HCT116 (cell line): Measurements from ENCODE around the gene FGB. TPM values are rescaled to one million over a fixed set of nuclear protein-coding genes. Genes with fewer than 3 reads are reported as not detected.

Experiments
- ATAC-seq: fragments of 200-7000 bp; cut with Tn5 transposase; 2 replicates; pipeline ENCODE4 v1.9.1; 2020; ENCODE audit warnings: mild to moderate bottlenecking, moderate library complexity
- BruUV-seq: library from RNA; stranded (reverse); fragments of 400-500 nt; replicated peaks from 2 replicates; lab custom pipeline; 2021; lab: Mats Ljungman, UMichigan
- CTCF ChIA-PET: fragments of 300-600 bp; sonication (Branson Sonifier 250); formaldehyde crosslinking; loops from one replicate; lab custom pipeline; 2021; ENCODE audit warnings: antibody characterized with exemption; lab: Charles Lee
- POLR2A ChIA-PET: fragments of 300-600, 350-600 bp; sonication (Branson Sonifier 250); formaldehyde crosslinking; loops from one replicate; lab custom pipeline; 2021; ENCODE audit warnings: antibody characterized with exemption; lab: Charles Lee
- RAD21 ChIA-PET, 2 experiments: fragments of 300-600 bp; sonication (Branson Sonifier 250); formaldehyde crosslinking; loops; one replicate each; lab custom pipeline; 2023; ENCODE audit warnings: low total read pairs in 2 of 2; ENCODE audit not compliant: uncharacterized antibody in 2 of 2, unreplicated experiment in 2 of 2, low non-redundant PET in 1 of 2; lab: Charles Lee
- DNase-seq: peaks from one replicate; pipeline ENCODE4 v3.0.0-alpha.2; 2010; ENCODE audit warnings: low read depth, low spot score
- H2AFZ ChIP-seq: fragments of 200-600 bp; shearing (Covaris generic), sonication (generic); 2 replicates; pipeline ENCODE4 v1.6.1; 2017; ENCODE audit warnings: low read depth, mixed run types, mixed read lengths, antibody characterized with exemption, low read length; ENCODE audit not compliant: poor library complexity, severe bottlenecking
- H3K27ac ChIP-seq: 2 replicates; pipeline ENCODE4 v1.5.1; 2012; ENCODE audit warnings: low read depth, low read length
- H3K27me3 ChIP-seq: fragments of 200-600 bp; sonication (generic); 2 replicates; pipeline ENCODE4 v1.6.1; 2016; ENCODE audit warnings: mixed run types, low read length, mixed read lengths; ENCODE audit not compliant: insufficient read depth
- H3K36me3 ChIP-seq, 2 experiments: fragments of 200-500 bp in 1 of 2; fragments of 200-600 bp in 1 of 2; sonication (Bioruptor generic) in 1 of 2; sonication (generic) in 1 of 2; 2 replicates each; pipeline versions ENCODE4 v1.5.1 to v1.6.1; 2014 to 2016; ENCODE audit warnings: low read length in 2 of 2, inconsistent platforms in 1 of 2, mixed read lengths in 1 of 2, mixed run types in 1 of 2; ENCODE audit not compliant: insufficient read depth in 2 of 2, control insufficient read depth in 1 of 2
- H3K4me1 ChIP-seq, 2 experiments: fragments of 200-600 bp in 1 of 2; sonication (generic) in 1 of 2; 2 replicates each; pipeline versions ENCODE4 v1.5.1 to v1.6.1; 2012 to 2017; ENCODE audit warnings: low read length in 2 of 2, inconsistent platforms in 1 of 2, mild to moderate bottlenecking in 1 of 2, mixed read lengths in 1 of 2, mixed run types in 1 of 2, moderate library complexity in 1 of 2; ENCODE audit not compliant: insufficient read depth in 2 of 2, control insufficient read depth in 1 of 2
- H3K4me2 ChIP-seq: fragments of 200-600 bp; sonication (generic); 2 replicates; pipeline ENCODE4 v1.6.1; 2017; ENCODE audit warnings: mixed run types, low read length, mixed read lengths
- H3K4me3 ChIP-seq, 2 experiments: fragments of 200-600 bp in 1 of 2; sonication (generic) in 1 of 2; replicated peaks in 1 of 2; 2 replicates each; pipeline ENCODE4 v1.5.1; 2011 to 2016; ENCODE audit warnings: low read length in 2 of 2, control low read depth in 1 of 2, low read depth in 1 of 2, mild to moderate bottlenecking in 1 of 2, mixed read lengths in 1 of 2, mixed run types in 1 of 2
- H3K79me2 ChIP-seq: fragments of 200-600 bp; sonication (generic); 2 replicates; pipeline ENCODE4 v1.6.1; 2017; ENCODE audit warnings: mild to moderate bottlenecking, mixed run types, low read length, moderate library complexity, mixed read lengths; ENCODE audit not compliant: insufficient read depth
- H3K9ac ChIP-seq: fragments of 200-600 bp; sonication (generic); 2 replicates; pipeline ENCODE4 v1.6.1; 2016; ENCODE audit warnings: low read length, mixed read lengths
- H3K9me2 ChIP-seq: fragments of 200-600 bp; sonication (generic), shearing (Covaris generic); 2 replicates; pipeline ENCODE4 v1.6.1; 2017; ENCODE audit warnings: mixed run types, mild to moderate bottlenecking, moderate library complexity; ENCODE audit not compliant: insufficient read depth
- H3K9me3 ChIP-seq, 2 experiments: fragments of 200-500 bp in 1 of 2; fragments of 200-600 bp in 1 of 2; sonication (Bioruptor generic) in 1 of 2; sonication (generic) in 1 of 2; 2 replicates each; pipeline ENCODE4 v1.6.1; 2014 to 2017; ENCODE audit warnings: low read length in 2 of 2, mixed read lengths in 2 of 2, inconsistent platforms in 1 of 2, low read depth in 1 of 2, mild to moderate bottlenecking in 1 of 2, mixed run types in 1 of 2, moderate library complexity in 1 of 2; ENCODE audit not compliant: control insufficient read depth in 1 of 2, insufficient read depth in 1 of 2
- H4K20me1 ChIP-seq: fragments of 200-600 bp; sonication (generic), shearing (Covaris generic); 2 replicates; pipeline ENCODE4 v1.6.1; 2017; ENCODE audit warnings: mixed run types, mild to moderate bottlenecking, moderate library complexity; ENCODE audit not compliant: insufficient read depth
- ATF3 ChIP-seq: IDR thresholded peaks from 2 replicates; pipeline ENCODE4 v1.6.1; 2012
- CBX3 ChIP-seq: IDR thresholded peaks from 2 replicates; pipeline ENCODE4 v1.6.1; 2012; ENCODE audit warnings: low read depth
- CEBPB ChIP-seq: IDR thresholded peaks from 2 replicates; pipeline ENCODE4 v1.6.1; 2012; ENCODE audit warnings: low read depth
- EGR1 ChIP-seq: IDR thresholded peaks from 2 replicates; pipeline ENCODE4 v1.6.1; 2012; ENCODE audit warnings: low read depth
- ELF1 ChIP-seq: IDR thresholded peaks from 2 replicates; pipeline ENCODE4 v1.6.1; 2012; ENCODE audit warnings: low read depth, borderline replicate concordance
- EZH2 ChIP-seq: fragments of 200-600 bp; sonication (generic); IDR thresholded peaks from 2 replicates; pipeline ENCODE4 v1.6.1; 2017; ENCODE audit warnings: antibody characterized with exemption, mixed run types
- FOSL1 ChIP-seq: IDR thresholded peaks from 2 replicates; pipeline ENCODE4 v1.6.1; 2012; ENCODE audit warnings: low read depth
- JUND ChIP-seq: IDR thresholded peaks from 2 replicates; pipeline ENCODE4 v1.6.1; 2012
- MAX ChIP-seq: IDR thresholded peaks from 2 replicates; pipeline ENCODE4 v1.6.1; 2012
- POLR2A ChIP-seq: IDR thresholded peaks from 2 replicates; pipeline ENCODE4 v1.7.0; 2011; ENCODE audit warnings: borderline replicate concordance; ENCODE audit not compliant: insufficient read depth, insufficient read length; ENCODE audit errors: extremely low read depth
- POLR2AphosphoS5 ChIP-seq: IDR thresholded peaks from 2 replicates; pipeline ENCODE4 v1.6.1; 2011; ENCODE audit warnings: mild to moderate bottlenecking, low read depth, low read length, moderate library complexity
- RAD21 ChIP-seq: IDR thresholded peaks from 2 replicates; pipeline ENCODE4 v1.6.1; 2012; ENCODE audit warnings: low read depth, mild to moderate bottlenecking
- REST ChIP-seq: IDR thresholded peaks from 2 replicates; pipeline ENCODE4 v1.6.1; 2012; ENCODE audit warnings: low read depth
- SIN3A ChIP-seq: IDR thresholded peaks from 2 replicates; pipeline ENCODE4 v1.6.1; 2012; ENCODE audit warnings: low read depth
- SP1 ChIP-seq: IDR thresholded peaks from 2 replicates; pipeline ENCODE4 v1.6.1; 2012; ENCODE audit warnings: low read depth
- TCF7L2 ChIP-seq: IDR thresholded peaks from 2 replicates; pipeline ENCODE4 v1.7.0; 2011; ENCODE audit warnings: borderline replicate concordance, inconsistent platforms; ENCODE audit not compliant: insufficient read depth, insufficient read length; ENCODE audit errors: extremely low read depth
- YY1 ChIP-seq: IDR thresholded peaks from 2 replicates; pipeline ENCODE4 v1.6.1; 2011; ENCODE audit warnings: low read length, low read depth, moderate library complexity, mild to moderate bottlenecking; ENCODE audit not compliant: insufficient replicate concordance; ENCODE audit errors: extremely low read depth
- ZFX ChIP-seq: fragments of 450-650 bp; IDR thresholded peaks from 2 replicates; pipeline ENCODE4 v1.6.1; 2017
- intact Hi-C: fragments of 100-400 bp; cut with micrococcal nuclease; formaldehyde crosslinking; loops from 2 replicates; pipeline ENCODE4 v1.10.0; 2022
- total RNA-seq: library from RNA; stranded (reverse); gene quantifications from one replicate; pipeline ENCODE4 v1.2.1, GENCODE V29; 2021; ENCODE audit not compliant: unreplicated experiment
- TF ChIP-seq, protein P1 (sequence below), 3 experiments: fragments of 200-600 bp in 1 of 3; sonication (generic) in 1 of 3; IDR thresholded peaks in 2 of 3; conservative IDR thresholded peaks in 1 of 3; 2 replicates each; pipeline ENCODE4 v1.5.1; 2012 to 2017; ENCODE audit warnings: low read depth in 2 of 3, low read length in 2 of 3, antibody characterized with exemption in 1 of 3, borderline replicate concordance in 1 of 3, control low read depth in 1 of 3, mild to moderate bottlenecking in 1 of 3, mixed read lengths in 1 of 3, mixed run types in 1 of 3, moderate library complexity in 1 of 3; ENCODE audit not compliant: insufficient read depth in 1 of 3

The FGB gene
- total RNA-seq, 1 experiment from 2014 or later = 2.0 TPM

GRCh38 chr4:154569028-154569427 is 6.2 kb downstream of the FGB start:
- Histone ChIP-seq H3K79me2 (no peaks in the 10 kb centered on the region), H3K4me1 (no peaks in the 10 kb centered on the region), H3K9ac (no peak overlapping the region), H3K27me3 (no peaks in the 10 kb centered on the region), H3K9me3 (no peaks in the 10 kb centered on the region), H3K9me2 (no peaks in the 10 kb centered on the region), H4K20me1 (no peaks in the 10 kb centered on the region), H3K36me3 (no peaks in the 10 kb centered on the region), H3K4me3 (no peak overlapping the region), H3K4me2 (no peak overlapping the region), H3K27ac (no peak overlapping the region), H2AFZ (no peak overlapping the region)
- no peak for ATAC-seq
- DNase-seq = no peak
- BruUV-seq = no TSS peak
- POLR2A ChIA-PET = no interaction called here
- CTCF ChIA-PET = no interaction called here
- no peak for TF ChIP-seq JUND
- TF ChIP-seq EZH2 = no peak
- no peak for TF ChIP-seq EGR1
- TF ChIP-seq FOSL1 = no peak
- TF ChIP-seq RAD21 = no peak
- no peak for TF ChIP-seq MAX
- no peak for TF ChIP-seq TCF7L2
- no peak for TF ChIP-seq ZFX
- TF ChIP-seq, protein P1, sequence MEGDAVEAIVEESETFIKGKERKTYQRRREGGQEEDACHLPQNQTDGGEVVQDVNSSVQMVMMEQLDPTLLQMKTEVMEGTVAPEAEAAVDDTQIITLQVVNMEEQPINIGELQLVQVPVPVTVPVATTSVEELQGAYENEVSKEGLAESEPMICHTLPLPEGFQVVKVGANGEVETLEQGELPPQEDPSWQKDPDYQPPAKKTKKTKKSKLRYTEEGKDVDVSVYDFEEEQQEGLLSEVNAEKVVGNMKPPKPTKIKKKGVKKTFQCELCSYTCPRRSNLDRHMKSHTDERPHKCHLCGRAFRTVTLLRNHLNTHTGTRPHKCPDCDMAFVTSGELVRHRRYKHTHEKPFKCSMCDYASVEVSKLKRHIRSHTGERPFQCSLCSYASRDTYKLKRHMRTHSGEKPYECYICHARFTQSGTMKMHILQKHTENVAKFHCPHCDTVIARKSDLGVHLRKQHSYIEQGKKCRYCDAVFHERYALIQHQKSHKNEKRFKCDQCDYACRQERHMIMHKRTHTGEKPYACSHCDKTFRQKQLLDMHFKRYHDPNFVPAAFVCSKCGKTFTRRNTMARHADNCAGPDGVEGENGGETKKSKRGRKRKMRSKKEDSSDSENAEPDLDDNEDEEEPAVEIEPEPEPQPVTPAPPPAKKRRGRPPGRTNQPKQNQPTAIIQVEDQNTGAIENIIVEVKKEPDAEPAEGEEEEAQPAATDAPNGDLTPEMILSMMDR (IDR thresholded peaks at IDR 0.05 in 2 of 3, conservative IDR thresholded peaks at IDR 0.05 in 1 of 3; ENCODE audit: borderline replicate concordance in 1 of 3, insufficient read depth in 1 of 3, low read depth in 2 of 3, low read length in 2 of 3) = no peak
- no peak for TF ChIP-seq SP1
- no peak for TF ChIP-seq POLR2AphosphoS5
- no peak for TF ChIP-seq SIN3A
- no peak for TF ChIP-seq REST
- no peak for TF ChIP-seq YY1
- TF ChIP-seq POLR2A = no peak
- TF ChIP-seq CEBPB = no peak
- no peak for TF ChIP-seq ATF3
- TF ChIP-seq ELF1 = no peak
- no peak for TF ChIP-seq CBX3
- RAD21 ChIA-PET = no interaction called here
- intact Hi-C loops = no loop called here
